C4-2B (cell line): ENCODE data around the gene ZSWIM4.

ENCODE experiments used
- H3K27ac ChIP-seq: fragments of 450-650 bp; 2 replicates; pipeline ENCODE4 v1.5.1; 2017
- ZFX ChIP-seq: fragments of 450-650 bp; IDR thresholded peaks from 2 replicates; pipeline ENCODE4 v1.6.1; 2017
- TF ChIP-seq, protein P1 (sequence below): fragments of 450-650 bp; conservative IDR thresholded peaks from 2 replicates; pipeline ENCODE4 v1.5.1; 2017; ENCODE audit warnings: mild to moderate bottlenecking

Gene ZSWIM4

DNA sequence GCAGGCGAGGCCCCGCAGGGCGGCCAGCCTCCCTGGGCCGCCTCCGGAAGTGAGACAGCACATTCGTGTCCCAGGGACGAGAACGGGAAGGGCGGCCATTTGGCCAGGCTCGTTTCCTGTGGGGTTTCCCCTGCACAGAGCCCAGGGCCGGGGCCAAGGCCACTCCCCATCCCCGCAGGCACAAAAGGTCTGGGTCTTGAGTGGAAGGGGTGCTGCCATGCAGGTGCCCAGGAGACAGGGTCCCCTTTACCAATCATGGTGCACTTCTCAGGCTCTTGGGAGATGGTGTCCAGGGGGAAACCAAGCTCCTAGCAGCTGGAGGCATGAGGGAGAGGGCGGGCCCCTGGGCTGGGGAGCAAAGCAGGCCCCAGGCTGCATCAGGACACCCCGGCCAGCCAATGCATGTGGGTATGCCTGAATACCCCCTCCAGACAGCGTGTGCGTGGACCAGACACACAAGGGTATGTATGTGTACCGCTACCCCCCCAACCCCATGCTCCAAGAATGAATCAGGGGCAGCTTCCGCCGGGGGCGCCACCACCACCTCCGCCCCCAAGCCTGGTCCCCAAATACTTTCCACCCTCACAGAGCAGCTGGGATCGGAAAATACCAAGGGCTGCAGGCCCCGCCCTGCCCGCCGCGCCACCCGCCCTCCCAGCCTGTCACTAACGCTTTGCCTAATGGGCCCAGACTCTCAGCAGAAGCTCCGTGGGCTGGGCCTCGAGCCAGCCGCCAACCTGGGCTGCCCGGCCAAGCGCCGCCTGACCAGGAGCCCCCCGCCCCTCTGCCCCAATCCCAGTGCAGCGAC is 44.1 kb downstream of the ZSWIM4 start:
- TF ChIP-seq, protein P1, sequence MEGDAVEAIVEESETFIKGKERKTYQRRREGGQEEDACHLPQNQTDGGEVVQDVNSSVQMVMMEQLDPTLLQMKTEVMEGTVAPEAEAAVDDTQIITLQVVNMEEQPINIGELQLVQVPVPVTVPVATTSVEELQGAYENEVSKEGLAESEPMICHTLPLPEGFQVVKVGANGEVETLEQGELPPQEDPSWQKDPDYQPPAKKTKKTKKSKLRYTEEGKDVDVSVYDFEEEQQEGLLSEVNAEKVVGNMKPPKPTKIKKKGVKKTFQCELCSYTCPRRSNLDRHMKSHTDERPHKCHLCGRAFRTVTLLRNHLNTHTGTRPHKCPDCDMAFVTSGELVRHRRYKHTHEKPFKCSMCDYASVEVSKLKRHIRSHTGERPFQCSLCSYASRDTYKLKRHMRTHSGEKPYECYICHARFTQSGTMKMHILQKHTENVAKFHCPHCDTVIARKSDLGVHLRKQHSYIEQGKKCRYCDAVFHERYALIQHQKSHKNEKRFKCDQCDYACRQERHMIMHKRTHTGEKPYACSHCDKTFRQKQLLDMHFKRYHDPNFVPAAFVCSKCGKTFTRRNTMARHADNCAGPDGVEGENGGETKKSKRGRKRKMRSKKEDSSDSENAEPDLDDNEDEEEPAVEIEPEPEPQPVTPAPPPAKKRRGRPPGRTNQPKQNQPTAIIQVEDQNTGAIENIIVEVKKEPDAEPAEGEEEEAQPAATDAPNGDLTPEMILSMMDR = no peak
- no peak for TF ChIP-seq ZFX
- no peak overlapping the region for H3K27ac ChIP-seq

DNA sequence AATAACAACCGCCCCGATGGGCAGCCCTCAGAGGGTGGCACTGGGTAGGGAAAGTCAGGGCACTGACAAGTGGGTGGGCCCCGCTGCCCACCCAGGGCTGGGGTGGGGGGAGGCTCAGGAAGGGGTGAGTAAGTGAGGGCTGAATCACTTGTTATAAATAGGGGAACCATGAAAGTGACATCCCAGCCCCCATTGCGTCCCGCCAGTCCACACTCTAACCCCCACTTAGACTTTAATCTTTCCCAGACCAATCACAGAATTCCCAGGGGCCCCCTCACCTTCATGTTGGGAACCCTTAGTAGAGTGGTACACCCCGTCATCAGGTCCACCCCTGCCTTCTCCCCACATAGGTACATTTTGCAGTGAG is 44.7 kb downstream of the ZSWIM4 start:
- TF ChIP-seq, protein P1 = no peak
- no peak for TF ChIP-seq ZFX
- H3K27ac ChIP-seq = no peak overlapping the region

DNA sequence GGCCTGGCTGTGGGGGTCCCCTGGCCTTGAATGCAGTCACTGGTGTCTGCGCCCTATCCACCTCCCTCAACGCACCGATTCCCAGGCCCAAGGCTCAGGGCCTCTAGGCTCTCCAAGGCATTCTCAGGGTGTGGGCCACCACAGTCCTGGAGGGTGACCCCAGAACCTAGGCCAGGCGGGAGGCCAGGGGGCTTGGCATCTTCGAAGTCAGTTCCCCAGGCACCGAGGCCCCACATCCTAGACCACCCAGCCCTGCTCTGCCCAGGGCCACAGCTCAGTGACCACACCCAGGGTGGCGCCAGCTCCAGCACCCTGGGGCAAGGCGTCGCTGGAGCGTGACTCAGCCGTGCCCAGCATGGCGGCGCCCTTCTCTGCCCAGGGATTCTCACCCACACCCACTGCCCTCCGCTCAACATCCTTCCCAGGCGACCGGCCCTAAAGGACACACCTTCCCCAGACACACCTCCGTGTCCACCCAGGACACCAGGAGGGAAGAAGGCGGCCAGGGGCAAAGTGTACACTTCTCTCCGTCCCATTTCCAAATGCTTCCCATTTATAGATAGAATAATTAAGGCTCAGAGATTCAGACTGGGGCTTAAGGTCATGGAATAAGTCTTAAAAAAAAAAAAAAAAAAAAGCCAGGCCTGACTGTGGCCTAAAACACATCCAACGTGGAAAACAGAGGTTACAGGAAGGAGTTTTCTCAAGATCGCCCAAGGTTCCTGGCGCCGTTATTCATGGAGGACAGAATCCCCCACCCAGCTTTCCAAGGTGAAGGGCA is 45.3 kb downstream of the ZSWIM4 start:
- no peak overlapping the region for H3K27ac ChIP-seq
- TF ChIP-seq ZFX = no peak
- TF ChIP-seq, protein P1 = no peak

DNA sequence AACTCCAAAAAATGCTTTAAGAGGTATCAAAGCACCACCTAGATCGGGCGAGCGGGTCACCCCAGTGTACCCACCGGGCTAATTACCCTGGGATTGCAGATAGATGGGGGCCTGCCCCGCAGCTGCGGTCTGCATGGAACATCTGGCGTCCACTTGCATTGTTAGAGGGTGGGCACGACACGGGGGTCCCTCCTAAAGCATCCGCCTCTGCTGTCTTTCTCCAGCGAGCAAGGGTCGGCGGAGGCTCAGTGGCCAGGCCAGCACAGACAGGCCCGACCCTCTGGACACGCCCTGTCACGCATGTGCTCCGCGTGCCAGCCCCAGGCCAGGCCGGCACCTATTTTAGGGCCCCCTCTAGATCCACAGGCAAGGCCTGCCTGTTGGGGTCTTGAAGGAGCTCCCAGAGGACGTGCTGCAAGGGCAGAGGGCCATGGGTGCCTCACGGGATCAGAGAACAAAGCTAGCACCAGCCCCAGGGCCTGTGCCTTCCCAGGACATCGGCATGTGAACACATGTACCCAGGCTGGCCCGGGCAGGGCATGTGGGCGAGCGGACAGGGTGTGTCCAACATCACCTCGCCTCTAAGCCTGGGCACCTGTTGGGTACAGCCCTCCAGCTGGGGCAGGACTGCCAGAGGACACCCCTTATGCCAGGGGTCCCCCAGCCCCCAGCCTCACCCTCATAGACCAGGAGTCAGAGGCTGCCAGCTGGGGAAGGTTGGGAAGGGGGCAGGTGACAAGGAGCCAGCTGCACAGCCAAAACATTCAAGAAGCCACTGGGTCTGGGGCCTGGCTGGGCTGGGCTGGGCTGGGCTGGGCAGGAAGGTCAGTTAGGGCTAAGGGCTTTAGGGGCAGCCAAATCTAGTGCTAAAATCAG is 46.1 kb downstream of the ZSWIM4 start:
- no peak overlapping the region for H3K27ac ChIP-seq

DNA sequence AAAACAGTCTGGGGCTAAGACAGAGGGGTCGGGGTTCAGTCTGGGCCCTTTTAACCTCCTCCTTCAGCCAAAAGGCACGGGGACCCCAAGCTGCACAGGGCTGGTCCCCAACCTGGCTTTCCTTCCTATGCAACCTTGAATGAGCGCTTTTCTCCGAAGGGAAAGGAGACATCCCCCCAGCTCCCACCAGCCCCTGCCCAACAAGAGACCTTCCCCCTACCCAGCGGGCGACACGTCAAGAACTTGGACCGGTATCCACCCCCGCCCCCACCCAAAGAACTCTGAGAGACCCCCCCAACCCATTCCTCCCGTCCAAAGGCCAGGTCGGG is 46.7 kb downstream of the ZSWIM4 start:
- TF ChIP-seq, protein P1 = no peak
- no peak for TF ChIP-seq ZFX
- peak overlapping the region; percentile 70; the same call in 1 of the 2 replicates for H3K27ac ChIP-seq

More for the DNA sequence above, 46.1 kb downstream of the ZSWIM4 start:
- TF ChIP-seq ZFX = no peak
- TF ChIP-seq, protein P1 = no peak

DNA sequence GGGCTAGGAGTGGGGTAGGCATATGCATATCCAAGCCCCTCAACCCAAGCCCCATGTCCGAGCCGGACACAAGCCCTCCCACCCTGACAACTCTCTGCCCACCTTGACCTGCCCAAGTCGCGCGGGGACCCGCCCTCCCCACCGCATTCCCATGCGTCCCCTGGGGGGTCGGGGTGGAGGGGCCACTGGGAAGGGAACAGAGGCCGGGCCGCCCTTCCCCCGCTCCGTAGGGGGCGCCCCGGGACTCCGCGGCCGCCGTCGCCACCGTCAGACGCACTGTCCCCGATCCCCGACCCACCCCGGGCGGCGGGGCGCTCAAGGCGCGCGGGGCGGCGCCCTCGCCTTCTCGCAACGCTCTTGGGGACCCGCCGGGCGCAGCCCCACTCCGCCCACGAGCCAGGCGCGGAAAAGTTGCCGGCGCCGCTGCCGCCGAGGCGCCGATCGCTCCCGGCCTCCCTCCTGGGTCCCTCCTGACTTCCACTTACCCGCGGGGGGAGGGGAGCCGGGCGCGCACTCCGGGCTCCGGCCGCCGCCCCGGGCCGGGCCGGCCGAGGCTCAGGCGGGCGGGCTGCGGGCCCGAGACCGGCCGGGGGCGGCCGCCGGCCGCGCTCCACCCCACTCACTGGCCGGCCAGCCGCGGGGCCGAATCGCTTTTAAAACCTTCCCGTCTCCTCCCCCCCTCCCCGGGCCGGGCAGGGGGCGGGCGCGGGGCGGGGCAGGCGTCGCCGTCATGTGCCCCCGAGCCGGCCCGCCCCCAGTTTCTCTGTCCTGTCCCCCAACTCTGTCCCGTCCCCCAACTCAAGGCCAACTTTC is 47.3 kb downstream of the ZSWIM4 start:
- H3K27ac ChIP-seq = peak overlapping the region; percentile 70

More for the DNA sequence above, 47.3 kb downstream of the ZSWIM4 start:
- TF ChIP-seq ZFX = peak; percentile 47; the same call in 1 of the 2 replicates
- TF ChIP-seq, protein P1 = no peak
